Smooth muscle cell (in vitro differentiated cells): Measurements from ENCODE around the gene MPPE1. TPM values are rescaled to one million over a fixed set of nuclear protein-coding genes. Genes with fewer than 3 reads are reported as not detected.

Source experiments
- DNase-seq: peaks from one replicate; lab custom pipeline; 2025; ENCODE audit not compliant: unreplicated experiment; lab: John Stamatoyannopoulos, UW
- H2AFZ ChIP-seq: fragments of 200-600 bp; sonication (generic); 2 replicates; pipeline ENCODE4 v1.6.0; 2016; ENCODE audit warnings: antibody characterized with exemption, low read depth, mild to moderate bottlenecking
- H3F3A ChIP-seq: fragments of 200-600 bp; sonication (generic); 2 replicates; pipeline ENCODE4 v1.6.0; 2017; ENCODE audit warnings: antibody characterized with exemption, low read depth
- H3K27ac ChIP-seq: fragments of 200-600 bp; sonication (generic); 2 replicates; pipeline ENCODE4 v1.5.1; 2016; ENCODE audit warnings: low read depth, mild to moderate bottlenecking
- H3K27me3 ChIP-seq: fragments of 200-600 bp; sonication (generic); 2 replicates; pipeline ENCODE4 v1.6.1; 2016; ENCODE audit warnings: low read depth, mild to moderate bottlenecking
- H3K36me3 ChIP-seq: fragments of 200-600 bp; sonication (generic); 2 replicates; pipeline ENCODE4 v1.5.1; 2016; ENCODE audit warnings: low read depth
- H3K4me1 ChIP-seq: fragments of 200-600 bp; sonication (generic); 2 replicates; pipeline ENCODE4 v1.5.1; 2016; ENCODE audit warnings: low read depth
- H3K4me2 ChIP-seq: fragments of 200-600 bp; sonication (generic); 2 replicates; pipeline ENCODE4 v1.6.0; 2016; ENCODE audit warnings: mild to moderate bottlenecking
- H3K4me3 ChIP-seq: fragments of 200-600 bp; sonication (generic); 2 replicates; pipeline ENCODE4 v1.5.1; 2016; ENCODE audit warnings: mild to moderate bottlenecking
- H3K79me2 ChIP-seq: fragments of 200-600 bp; sonication (generic); 2 replicates; pipeline ENCODE4 v1.6.0; 2016; ENCODE audit warnings: low read depth, mild to moderate bottlenecking
- H3K9ac ChIP-seq: fragments of 200-600 bp; sonication (generic); 2 replicates; pipeline ENCODE4 v1.6.0; 2016; ENCODE audit warnings: low read depth
- H3K9me3 ChIP-seq: fragments of 200-600 bp; sonication (generic); replicated peaks from 2 replicates; pipeline ENCODE4 v1.5.1; 2016; ENCODE audit warnings: low read depth
- H4K20me1 ChIP-seq: fragments of 200-600 bp; sonication (generic); 2 replicates; pipeline ENCODE4 v1.6.0; 2016; ENCODE audit warnings: low read depth
- CTCF ChIP-seq: fragments of 200-600 bp; sonication (generic); IDR thresholded peaks from 2 replicates; pipeline ENCODE4 v1.5.1; 2017; ENCODE audit warnings: borderline replicate concordance, mild to moderate bottlenecking, antibody characterized with exemption; ENCODE audit not compliant: insufficient read depth, poor library complexity, severe bottlenecking
- WGBS: methylation state at CpG from one replicate; pipeline ENCODE4 v1.1.7; 2016; ENCODE audit warnings: low lambda C conversion rate; 5-methylcytosine and 5-hydroxymethylcytosine counted together
- polyA plus RNA-seq: library from polyadenylated mRNA; unstranded; fragments of >200 nt; fragmentation: Nextera tagmentation; extraction: Ambion mirVana; gene quantifications from 2 replicates; pipeline ENCODE4 v1.2.1, GENCODE V29; 2016
- total RNA-seq: library from RNA; depleted of rRNA; stranded (reverse); fragments of >200 nt; gene quantifications from 2 replicates; pipeline ENCODE4 v1.2.3, GENCODE V29; 2014

Gene MPPE1
- total and polyA plus RNA-seq, 2 experiments from 2014 or later, result 33.6 to 73.1 TPM

GRCh38 chr18:11891737-11892136 lies 16.4 kb downstream of the MPPE1 start:
- no peaks in the 10 kb centered on the region for H3K79me2 ChIP-seq
- H3K9ac ChIP-seq, result no peak overlapping the region
- H3K4me2 ChIP-seq, result no peak overlapping the region
- 98% methylated on average over 9 of the region's 9 CpGs for WGBS
- no peaks in the 10 kb centered on the region for H3K4me1 ChIP-seq
- no peak overlapping the region for H3K27ac ChIP-seq
- H3K4me3 ChIP-seq, result no peak overlapping the region
- H3F3A ChIP-seq, result no peaks in the 10 kb centered on the region
- H3K27me3 ChIP-seq, result no peaks in the 10 kb centered on the region
- no peaks in the 10 kb centered on the region for H3K9me3 ChIP-seq
- no peaks in the 10 kb centered on the region for H3K36me3 ChIP-seq
- no peak for DNase-seq
- TF ChIP-seq CTCF, result no peak
- H2AFZ ChIP-seq, result no peak overlapping the region
- H4K20me1 ChIP-seq, result no peaks in the 10 kb centered on the region

GRCh38 chr18:11889284-11889683 lies 18.8 kb downstream of the MPPE1 start:
- no peaks in the 10 kb centered on the region for H3K4me1 ChIP-seq
- H3K9me3 ChIP-seq, result no peaks in the 10 kb centered on the region
- H2AFZ ChIP-seq, result no peak overlapping the region
- H3K4me2 ChIP-seq, result no peak overlapping the region
- H3K9ac ChIP-seq, result no peak overlapping the region
- no peak for DNase-seq
- H3K79me2 ChIP-seq, result no peaks in the 10 kb centered on the region
- H3K4me3 ChIP-seq, result no peak overlapping the region
- peak overlapping the region; percentile 45 for H3K27ac ChIP-seq
- no peaks in the 10 kb centered on the region for H3F3A ChIP-seq
- H3K27me3 ChIP-seq, result no peaks in the 10 kb centered on the region
- H3K36me3 ChIP-seq, result no peaks in the 10 kb centered on the region
- TF ChIP-seq CTCF, result no peak
- no peaks in the 10 kb centered on the region for H4K20me1 ChIP-seq
- 87% methylated on average over 5 of the region's 5 CpGs for WGBS

GRCh38 chr18:11888726-11889125 lies 19.4 kb downstream of the MPPE1 start:
- H3K36me3 ChIP-seq, result no peaks in the 10 kb centered on the region
- no peak overlapping the region for H3K4me2 ChIP-seq
- peak overlapping the region; percentile 45 for H3K27ac ChIP-seq
- no peak overlapping the region for H3K9ac ChIP-seq
- no peaks in the 10 kb centered on the region for H3F3A ChIP-seq
- no peak overlapping the region for H3K4me3 ChIP-seq
- no peaks in the 10 kb centered on the region for H4K20me1 ChIP-seq
- H3K79me2 ChIP-seq, result no peaks in the 10 kb centered on the region
- no peaks in the 10 kb centered on the region for H3K27me3 ChIP-seq
- 79% methylated on average over 2 of the region's 2 CpGs for WGBS
- H3K4me1 ChIP-seq, result no peaks in the 10 kb centered on the region
- no peak overlapping the region for H2AFZ ChIP-seq
- TF ChIP-seq CTCF, result no peak
- no peaks in the 10 kb centered on the region for H3K9me3 ChIP-seq
- no peak for DNase-seq

GRCh38 chr18:11887328-11888128 lies 20.6 kb downstream of the MPPE1 start:
- H3K9me3 ChIP-seq, result no peaks in the 10 kb centered on the region
- no peaks in the 10 kb centered on the region for H3K79me2 ChIP-seq
- no peaks in the 10 kb centered on the region for H3K4me1 ChIP-seq
- no peak overlapping the region for H3K9ac ChIP-seq
- WGBS, result 80% methylated on average over 8 of the region's 8 CpGs
- no peak for DNase-seq
- H3F3A ChIP-seq, result no peaks in the 10 kb centered on the region
- peak overlapping the region; percentile 45 for H3K27ac ChIP-seq
- H3K36me3 ChIP-seq, result no peaks in the 10 kb centered on the region
- no peak for TF ChIP-seq CTCF
- no peak overlapping the region for H2AFZ ChIP-seq
- H4K20me1 ChIP-seq, result no peaks in the 10 kb centered on the region
- H3K4me3 ChIP-seq, result no peak overlapping the region
- no peak overlapping the region for H3K4me2 ChIP-seq
- no peaks in the 10 kb centered on the region for H3K27me3 ChIP-seq
